Measurements from ENCODE around the gene HPSE2.

HPSE2 gene

GRCh38 chr10:98420786-98421185 is 814.9 kb downstream of the HPSE2 start:
- no peak overlapping the region for H3K4me2 ChIP-seq (ENCODE audit: low read length)
- H3K9ac ChIP-seq (ENCODE audit: low read length): no peak overlapping the region
- H4K20me1 ChIP-seq (ENCODE audit: insufficient read depth, low read length): no peaks in the 10 kb centered on the region
- H3K27ac ChIP-seq (ENCODE audit: low read length): no peak overlapping the region
- H3K9me3 ChIP-seq (ENCODE audit: insufficient read depth, low read length): no peaks in the 10 kb centered on the region
- H3K4me1 ChIP-seq (ENCODE audit: low read length): peaks cover 7% of the 10 kb centered on the region
- H3K36me3 ChIP-seq (replicated peaks; ENCODE audit: low read depth, low read length): no peaks in the 10 kb centered on the region
- no peak overlapping the region for H2AFZ ChIP-seq (ENCODE audit: low read depth, low read length)
- H3K79me2 ChIP-seq (ENCODE audit: low read length): no peaks in the 10 kb centered on the region
- no peak overlapping the region for H3K4me3 ChIP-seq (ENCODE audit: low read length)
- H3K27me3 ChIP-seq (ENCODE audit: low read depth, low read length): no peaks in the 10 kb centered on the region
- TF ChIP-seq EZH2phosphoT487 (IDR thresholded peaks at IDR 0.05; ENCODE audit: low read depth): no peak
- TF ChIP-seq CTCF (IDR thresholded peaks at IDR 0.05; ENCODE audit: low read depth, low read length): no peak

DNA sequence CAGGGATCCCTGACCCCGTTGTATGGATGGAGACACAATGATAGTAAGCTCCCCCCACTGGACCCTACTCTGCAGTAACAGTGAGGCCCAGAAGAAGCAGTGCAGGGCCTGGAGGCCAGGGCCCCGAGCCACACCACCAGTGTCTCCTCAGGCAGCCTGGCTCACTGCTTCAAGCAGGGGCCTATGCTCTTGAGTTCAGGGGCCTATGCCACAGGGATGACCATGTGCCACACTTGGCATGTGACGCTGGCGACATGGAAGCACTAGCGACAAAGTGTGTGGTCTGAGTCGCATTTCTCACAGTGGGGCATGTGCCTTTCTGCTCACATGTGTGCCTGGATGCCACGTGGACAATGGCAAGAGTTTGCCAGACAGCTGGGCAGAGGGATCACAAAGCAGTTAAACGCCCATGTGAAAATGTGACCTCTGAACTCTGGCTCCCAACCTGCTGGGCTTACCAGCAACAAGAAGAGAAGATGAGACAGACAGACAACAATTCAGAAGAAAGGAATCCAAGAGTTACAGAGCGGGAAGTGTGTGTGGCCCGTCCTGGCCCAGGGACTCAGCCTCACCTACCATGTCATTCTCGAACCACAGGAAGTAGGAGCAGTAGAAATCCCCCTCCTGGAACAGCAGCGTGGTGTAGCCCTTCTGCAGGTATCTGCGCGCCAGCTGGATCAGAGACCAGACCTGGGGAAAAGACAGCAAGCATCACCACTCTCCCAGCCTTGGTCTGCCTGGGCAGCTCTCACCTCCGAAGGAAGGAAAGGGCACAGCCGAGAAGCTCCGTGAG is 816.0 kb downstream of the HPSE2 start:
- Histone ChIP-seq H3K4me1 (ENCODE audit: low read length) (peaks cover 7% of the 10 kb centered on the region), H3K4me2 (ENCODE audit: low read length) (no peak overlapping the region), H3K9me3 (ENCODE audit: insufficient read depth, low read length) (no peaks in the 10 kb centered on the region), H3K27me3 (ENCODE audit: low read depth, low read length) (no peaks in the 10 kb centered on the region), H3K9ac (ENCODE audit: low read length) (no peak overlapping the region), H3K27ac (ENCODE audit: low read length) (no peak overlapping the region), H2AFZ (ENCODE audit: low read depth, low read length) (no peak overlapping the region), H3K4me3 (ENCODE audit: low read length) (no peak overlapping the region), H3K79me2 (ENCODE audit: low read length) (no peaks in the 10 kb centered on the region), H3K36me3 (replicated peaks; ENCODE audit: low read depth, low read length) (no peaks in the 10 kb centered on the region), H4K20me1 (ENCODE audit: insufficient read depth, low read length) (no peaks in the 10 kb centered on the region)
- TF ChIP-seq CTCF (IDR thresholded peaks at IDR 0.05; ENCODE audit: low read depth, low read length): no peak
- no peak for TF ChIP-seq EZH2phosphoT487 (IDR thresholded peaks at IDR 0.05; ENCODE audit: low read depth)

GRCh38 chr10:98418665-98419468 is 816.8 kb downstream of the HPSE2 start:
- Histone ChIP-seq H3K79me2 (ENCODE audit: low read length) (no peaks in the 10 kb centered on the region), H3K9me3 (ENCODE audit: insufficient read depth, low read length) (no peaks in the 10 kb centered on the region), H3K36me3 (replicated peaks; ENCODE audit: low read depth, low read length) (no peaks in the 10 kb centered on the region), H2AFZ (ENCODE audit: low read depth, low read length) (no peak overlapping the region), H3K9ac (ENCODE audit: low read length) (no peak overlapping the region), H3K4me1 (ENCODE audit: low read length) (peaks cover 5% of the 10 kb centered on the region), H3K27ac (ENCODE audit: low read length) (no peak overlapping the region), H3K4me2 (ENCODE audit: low read length) (no peak overlapping the region), H4K20me1 (ENCODE audit: insufficient read depth, low read length) (no peaks in the 10 kb centered on the region), H3K27me3 (ENCODE audit: low read depth, low read length) (no peaks in the 10 kb centered on the region), H3K4me3 (ENCODE audit: low read length) (no peak overlapping the region)
- TF ChIP-seq EZH2phosphoT487 (IDR thresholded peaks at IDR 0.05; ENCODE audit: low read depth) (no peak), CTCF (IDR thresholded peaks at IDR 0.05; ENCODE audit: low read depth, low read length) (no peak)

GRCh38 chr10:98417973-98418664 is 817.5 kb downstream of the HPSE2 start:
- TF ChIP-seq CTCF (IDR thresholded peaks at IDR 0.05; ENCODE audit: low read depth, low read length) (no peak), EZH2phosphoT487 (IDR thresholded peaks at IDR 0.05; ENCODE audit: low read depth) (no peak)
- Histone ChIP-seq H3K36me3 (replicated peaks; ENCODE audit: low read depth, low read length) (no peaks in the 10 kb centered on the region), H3K9me3 (ENCODE audit: insufficient read depth, low read length) (no peaks in the 10 kb centered on the region)

More at GRCh38 chr10:98417973-98418664, 817.5 kb downstream of the HPSE2 start:
- Histone ChIP-seq H4K20me1 (ENCODE audit: insufficient read depth, low read length) (no peaks in the 10 kb centered on the region), H3K4me1 (ENCODE audit: low read length) (no peaks in the 10 kb centered on the region), H3K9ac (ENCODE audit: low read length) (no peak overlapping the region), H3K27ac (ENCODE audit: low read length) (no peak overlapping the region), H3K79me2 (ENCODE audit: low read length) (no peaks in the 10 kb centered on the region), H3K27me3 (ENCODE audit: low read depth, low read length) (no peaks in the 10 kb centered on the region), H2AFZ (ENCODE audit: low read depth, low read length) (no peak overlapping the region), H3K4me3 (ENCODE audit: low read length) (no peak overlapping the region), H3K4me2 (ENCODE audit: low read length) (no peak overlapping the region)
